ENCODE measurements around the gene CERKL.

- TF ChIP-seq CTCF (IDR thresholded peaks at IDR 0.05; ENCODE audit: low read depth, low read length, poor library complexity, severe bottlenecking) (no peak), EZH2phosphoT487 (IDR thresholded peaks at IDR 0.05; ENCODE audit: borderline replicate concordance, low read length) (no peak)
Measured at GRCh38 chr2:181675254-181675653, 18.3 kb upstream of the CERKL start.
